Neural progenitor cell (in vitro differentiated cells): ENCODE data around the gene SLC3A2.

Experiments
- CTCF ChIP-seq: fragments of 200-600 bp; sonication (generic); IDR thresholded peaks from 2 replicates; pipeline ENCODE4 v1.5.1; 2017; ENCODE audit warnings: antibody characterized with exemption, mild to moderate bottlenecking
- EZH2phosphoT487 ChIP-seq: fragments of 200-600 bp; sonication (generic); IDR thresholded peaks from 2 replicates; pipeline ENCODE4 v1.6.1; 2017; ENCODE audit warnings: antibody characterized with exemption

GRCh38 chr11:62847767-62848314, 32.9 kb upstream of the SLC3A2 start:
- no peak for TF ChIP-seq CTCF
- TF ChIP-seq EZH2phosphoT487 = no peak
